HuH-7 (cell line): ENCODE results near the gene SLCO2A1.
"Not testable (repeated sequence)": the region's sequence is repeated elsewhere in the genome, so short reads cannot be mapped to it uniquely, and the experiment has no call there.

Source experiments
- DNase-seq: peaks from one replicate; pipeline ENCODE4 v3.0.0; 2011; ENCODE audit warnings: low spot score

SLCO2A1 gene

DNA sequence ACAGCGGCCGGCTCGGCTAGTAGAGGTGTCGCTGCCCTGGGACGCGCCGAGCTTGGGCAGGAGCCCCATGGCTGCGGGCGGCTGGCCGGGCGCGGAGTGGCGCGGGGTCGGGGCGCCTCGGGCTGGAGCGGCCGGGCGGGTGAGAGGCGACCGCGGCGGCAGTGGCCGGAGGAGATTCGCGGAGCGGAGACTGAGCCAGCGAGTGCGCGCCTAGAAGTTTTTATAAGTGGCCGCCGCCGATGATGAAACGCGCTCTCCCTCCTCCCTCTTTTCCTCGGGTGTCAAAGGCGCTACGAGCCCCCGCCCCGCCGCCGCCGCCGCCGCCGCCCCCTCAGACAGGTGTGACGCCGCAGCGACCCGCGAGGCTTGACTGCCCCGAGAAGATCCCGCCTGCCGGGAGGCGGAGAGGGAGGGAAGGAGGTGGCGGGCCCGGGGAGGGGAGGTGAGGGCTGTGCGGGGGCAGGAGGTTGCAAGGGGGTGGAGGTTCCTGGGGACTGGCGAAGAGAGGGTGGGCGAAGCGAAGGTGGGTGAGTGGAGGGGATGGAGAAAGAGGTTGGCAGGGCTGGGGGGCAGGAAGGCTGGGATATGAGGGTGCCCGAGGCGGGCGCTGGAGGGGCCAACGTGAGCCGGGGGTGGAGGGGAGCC lies at the start of gene SLCO2A1:
Gene SLCO2A1, minus strand, starts transcription at position 192 of the 645 bp plus-strand sequence. Its CDS starts 123 bp downstream, at position 69.
- DNase-seq: peak; percentile 56

DNA sequence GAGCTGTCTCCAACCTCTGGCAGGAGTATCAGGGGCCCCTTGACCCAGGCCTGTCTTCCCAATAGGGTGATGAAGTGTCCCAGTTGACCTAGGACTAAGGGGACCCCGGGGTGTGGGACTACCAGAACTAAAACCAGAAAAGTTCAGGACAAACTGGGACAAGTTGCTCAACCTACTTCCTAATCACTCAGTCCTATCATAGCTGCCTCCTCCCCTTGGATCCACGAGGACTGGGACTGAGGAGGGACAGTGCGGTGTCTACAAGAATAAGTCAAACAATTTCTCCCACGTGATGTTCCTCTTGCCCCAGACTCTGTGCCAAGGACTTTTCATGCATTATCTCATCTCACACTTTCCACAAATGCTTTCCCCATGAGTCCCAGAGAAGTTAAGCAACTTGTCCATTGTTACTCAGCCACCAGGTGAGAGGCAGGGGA lies 49.4 kb upstream of the SLCO2A1 start:
- no peak for DNase-seq

DNA sequence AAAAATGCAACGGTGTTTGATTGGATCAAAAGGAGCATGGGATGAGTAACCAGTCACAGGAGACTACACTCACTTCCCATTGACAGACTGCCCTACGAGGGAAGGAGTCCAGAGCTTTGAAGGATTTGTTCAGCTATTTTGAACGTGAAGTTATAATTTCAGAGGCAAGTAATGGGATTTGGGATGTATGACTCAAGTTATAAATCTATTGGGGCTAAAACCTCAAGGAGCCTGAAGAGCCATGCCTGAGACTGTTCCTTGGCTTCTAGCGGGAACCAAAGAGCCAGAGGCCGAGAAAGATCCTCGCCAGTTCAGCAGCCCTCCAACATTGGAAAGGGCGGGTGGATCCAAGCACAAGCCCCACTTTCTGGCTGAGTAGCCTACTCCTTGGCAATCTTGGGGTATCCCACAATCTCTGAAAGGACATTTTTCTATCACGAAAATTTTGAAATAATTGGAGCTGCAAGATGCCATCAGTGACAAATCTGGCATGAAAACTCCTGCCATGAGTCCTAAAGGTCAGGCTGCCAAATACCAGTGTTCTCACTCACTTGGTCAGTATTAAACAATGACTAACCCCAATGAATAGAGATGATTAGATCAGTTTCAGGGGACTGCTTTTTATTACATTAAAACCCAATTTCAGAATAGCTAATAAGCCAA lies 48.6 kb upstream of the SLCO2A1 start:
- DNase-seq: no peak

DNA sequence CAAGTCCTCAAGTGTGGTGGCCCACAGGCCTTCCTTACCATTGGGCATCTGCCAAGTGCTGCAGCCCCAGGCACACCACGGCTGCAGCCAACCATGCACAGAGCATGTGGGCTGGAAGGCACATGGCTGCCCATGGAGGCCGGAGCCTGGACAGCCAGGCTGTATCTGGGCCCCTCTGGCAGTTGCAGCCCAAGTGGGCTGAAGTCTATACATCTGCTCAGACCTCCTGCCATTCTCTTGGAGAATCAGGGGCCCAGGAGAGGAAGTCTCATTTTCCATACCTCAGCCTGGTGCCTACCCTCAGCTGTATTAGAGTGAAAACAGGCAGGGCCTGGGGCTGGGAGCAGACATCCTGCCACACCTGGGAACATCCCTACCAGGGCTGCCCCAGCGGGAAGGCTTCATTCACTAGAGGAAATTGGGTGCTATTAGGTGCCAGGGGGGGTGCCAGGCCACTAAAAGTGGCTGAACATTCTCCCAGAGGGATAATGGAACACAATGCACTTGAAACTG lies 48.0 kb upstream of the SLCO2A1 start:
- no peak for DNase-seq

DNA sequence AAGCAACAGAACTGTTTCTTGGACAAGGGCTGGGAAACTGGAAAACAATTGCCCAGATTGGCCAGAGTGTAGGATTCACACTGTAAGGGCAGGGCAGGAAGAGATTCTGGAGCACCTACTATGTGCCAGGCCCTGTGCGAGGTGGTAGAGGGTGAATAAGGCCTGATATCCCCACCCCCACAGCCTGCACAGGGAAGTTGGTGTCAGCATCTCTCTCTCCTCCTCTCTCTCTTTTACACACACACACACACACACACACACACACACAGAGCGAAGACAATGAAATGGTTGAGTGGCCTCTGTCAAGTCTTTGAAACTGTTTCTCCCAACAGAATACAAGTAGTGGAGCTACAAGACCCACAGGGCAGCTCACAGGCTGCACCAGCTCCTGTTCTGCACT lies 47.1 kb upstream of the SLCO2A1 start:
- no peak for DNase-seq

DNA sequence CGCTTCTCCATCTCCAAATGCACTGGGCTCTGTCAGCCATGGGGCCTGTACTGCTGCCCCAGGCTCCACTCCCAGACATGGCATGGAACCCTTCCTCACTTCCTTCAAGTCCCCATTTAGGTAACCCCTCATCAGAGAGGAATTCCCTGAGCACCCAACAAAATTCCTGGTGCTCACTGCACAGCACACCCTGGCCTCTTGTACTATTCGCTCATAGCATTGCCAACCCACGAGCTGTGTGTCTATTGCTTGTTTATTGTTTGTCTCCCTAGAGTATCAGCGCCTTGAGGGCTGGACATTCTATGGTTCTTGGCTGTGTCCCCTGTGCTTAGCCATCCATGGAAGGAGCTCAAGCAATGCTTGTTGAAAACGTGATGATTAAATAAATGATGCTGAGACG lies 46.1 kb upstream of the SLCO2A1 start:
- DNase-seq: no peak

DNA sequence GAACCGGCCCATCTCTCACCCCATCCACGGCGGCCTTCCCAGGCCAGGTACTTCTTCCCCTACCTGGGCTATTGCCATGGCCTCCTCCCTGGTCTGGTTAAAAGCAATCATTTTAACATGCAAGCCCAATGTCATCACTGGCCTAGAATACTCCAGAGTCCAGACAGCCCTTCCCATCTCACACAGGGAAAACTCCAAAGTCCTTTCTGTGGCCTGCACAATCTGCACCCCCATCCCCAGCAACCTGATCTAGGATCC lies 45.8 kb upstream of the SLCO2A1 start:
- no peak for DNase-seq

DNA sequence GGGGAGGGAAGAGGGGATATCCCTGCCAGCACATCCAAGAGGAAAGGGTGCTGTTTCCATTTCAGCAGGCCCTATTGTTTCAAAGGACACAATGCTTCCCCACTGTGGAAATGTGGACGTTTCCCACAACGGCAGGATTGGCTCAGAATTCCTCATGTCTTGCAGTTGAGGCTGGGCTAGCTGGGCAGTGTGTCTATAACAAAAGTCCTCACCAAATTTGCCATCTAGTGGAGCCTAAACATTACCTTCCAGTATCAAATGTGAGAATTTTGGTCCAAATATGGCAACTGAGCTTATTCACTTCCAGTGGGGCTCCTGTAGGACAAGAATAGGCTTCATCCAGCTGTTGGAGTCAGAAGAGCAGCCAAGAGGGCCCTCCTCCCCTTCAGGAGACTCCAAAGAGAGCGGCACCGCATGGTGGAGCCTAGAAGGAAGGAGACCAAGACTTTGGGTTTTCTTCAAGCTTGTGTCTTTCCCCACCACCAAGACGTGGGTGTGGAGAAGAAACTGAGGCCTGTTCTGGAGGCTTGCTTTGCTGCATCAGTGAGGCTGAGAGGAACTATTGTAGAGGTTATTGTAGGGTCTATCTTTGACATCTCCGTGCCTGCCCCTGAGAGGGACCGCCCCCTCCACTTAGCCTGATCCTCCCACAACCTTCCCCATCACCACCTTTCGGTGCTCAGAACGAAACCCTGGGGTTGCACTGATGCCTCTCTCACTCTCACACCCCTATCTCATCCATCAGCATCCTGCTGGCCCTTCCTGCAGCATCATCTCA lies 45.3 kb upstream of the SLCO2A1 start:
- no peak for DNase-seq

DNA sequence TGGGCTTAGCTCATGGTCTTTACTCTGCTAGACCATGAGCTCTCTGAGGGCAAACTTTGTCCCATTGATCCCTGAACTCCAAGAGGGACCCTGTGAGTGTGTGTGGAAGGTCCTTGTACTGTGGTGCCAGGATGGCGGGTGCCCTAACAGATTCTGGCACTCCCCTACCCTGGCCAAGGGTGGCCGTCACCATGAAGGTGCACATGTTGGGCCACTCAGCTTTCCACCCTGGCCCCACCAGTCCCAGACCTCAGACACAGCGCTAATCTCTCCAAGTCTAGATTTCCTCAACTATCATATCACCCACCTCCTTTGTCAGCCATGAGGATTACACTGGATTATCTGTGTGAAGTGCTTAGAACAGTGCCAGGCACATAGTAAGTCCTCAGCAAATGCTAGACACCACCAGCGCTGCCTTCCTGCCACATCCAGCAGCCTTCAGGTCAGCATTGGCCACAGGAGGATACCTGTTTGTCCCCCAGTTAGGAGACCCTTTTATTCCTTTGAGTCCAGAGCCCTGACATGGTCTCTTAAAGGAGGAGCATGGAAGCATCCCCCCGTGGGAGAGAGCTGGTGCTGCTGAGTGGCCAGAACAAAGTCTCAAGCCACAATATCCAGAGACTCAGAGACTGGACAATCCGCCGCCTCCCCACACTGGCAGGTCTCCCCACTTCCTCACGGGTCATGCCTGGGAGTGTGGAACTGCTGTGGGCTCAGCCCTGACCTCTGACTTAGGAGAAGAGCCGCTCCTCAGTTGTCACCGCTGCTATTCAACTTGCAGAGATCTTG lies 44.5 kb upstream of the SLCO2A1 start:
- DNase-seq: no peak

DNA sequence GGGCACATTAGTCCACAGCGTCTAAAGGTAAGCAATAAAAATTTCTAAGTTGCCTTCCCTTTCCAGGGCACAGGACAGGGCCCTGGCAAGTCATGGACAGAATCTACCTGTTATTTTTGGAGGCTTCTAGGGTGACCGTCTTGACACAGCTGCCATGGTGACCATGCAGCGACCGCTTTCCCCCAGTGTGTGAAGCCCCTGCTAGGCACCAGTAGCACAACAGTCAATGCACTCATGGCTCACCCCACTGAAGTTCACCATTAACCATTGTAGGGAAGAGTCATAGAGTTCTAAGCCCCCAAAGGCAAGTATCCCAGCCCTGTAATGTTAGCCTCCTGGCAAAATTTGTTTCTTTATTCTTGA lies 43.8 kb upstream of the SLCO2A1 start:
- no peak for DNase-seq

DNA sequence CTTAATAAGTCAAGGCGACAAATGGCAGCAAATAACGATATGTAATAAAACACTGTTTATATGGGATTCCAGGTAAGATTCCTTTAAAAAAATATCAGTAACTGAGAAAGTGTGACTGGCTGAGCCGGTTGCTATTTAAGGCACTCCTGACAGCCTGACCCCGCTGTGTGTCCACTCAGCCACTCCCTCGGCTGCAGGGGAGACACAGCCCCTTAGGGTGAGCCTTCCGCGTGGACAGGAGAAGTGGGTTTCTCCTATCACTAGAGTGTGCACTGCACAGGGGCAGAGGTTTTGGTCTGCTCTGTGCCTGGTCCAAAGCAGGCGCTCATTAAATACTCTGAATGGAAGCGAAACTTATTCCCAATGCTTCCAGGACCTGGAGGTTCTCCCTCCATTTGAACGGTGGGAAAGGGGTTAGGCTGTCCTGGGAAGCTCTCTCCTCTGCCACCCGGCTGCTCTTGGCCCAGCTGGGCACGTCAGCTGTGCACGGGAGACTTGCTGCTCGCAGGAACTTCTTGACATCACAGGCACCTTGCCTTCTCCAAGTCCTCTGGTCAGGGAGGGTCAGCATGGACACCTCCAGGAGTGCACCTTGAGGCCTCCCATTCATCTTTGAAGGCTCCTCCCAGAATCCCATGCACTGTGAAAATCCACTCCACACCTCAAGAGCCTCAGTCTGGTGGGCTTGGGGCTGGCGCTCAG lies 43.3 kb upstream of the SLCO2A1 start:
- no peak for DNase-seq

DNA sequence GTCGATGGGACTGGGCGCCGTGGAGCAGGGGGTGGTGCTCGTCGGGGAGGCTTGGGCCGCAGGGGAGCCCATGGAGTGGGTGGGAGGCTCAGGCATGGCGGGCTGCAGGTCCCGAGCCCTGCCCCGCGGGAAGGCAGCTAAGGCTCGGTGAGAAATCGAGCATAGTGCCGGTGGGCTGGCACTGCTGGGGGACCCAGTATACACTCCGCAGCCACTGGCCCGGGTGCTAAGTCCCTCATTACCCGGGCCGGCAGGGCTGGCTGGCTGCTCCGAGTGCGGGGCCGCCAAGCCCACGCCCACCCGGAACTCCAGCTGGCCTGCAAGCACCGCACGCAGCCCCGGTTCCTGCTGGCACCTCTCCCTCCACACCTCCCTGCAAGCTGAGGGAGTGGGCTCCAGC lies 40.6 kb upstream of the SLCO2A1 start:
- not testable (repeated sequence) for DNase-seq

DNA sequence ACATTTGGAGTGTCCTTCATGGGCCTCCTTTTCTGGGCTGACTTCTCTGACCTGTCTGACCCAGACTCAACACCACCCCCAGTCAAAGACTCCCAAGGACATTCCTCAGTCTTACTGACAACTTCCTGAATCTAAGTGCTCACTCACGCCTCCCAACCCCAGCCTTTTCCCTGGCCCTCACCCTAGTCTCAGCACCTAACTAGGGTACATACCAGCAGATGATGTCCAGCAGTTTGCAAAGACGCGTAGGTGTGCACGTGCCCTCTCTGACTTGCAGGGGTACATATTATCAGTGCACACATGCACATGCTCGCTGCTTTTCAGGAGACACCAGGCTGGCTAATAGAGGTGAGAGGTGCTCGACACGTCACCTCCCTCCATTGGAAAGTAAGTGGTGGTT lies 38.7 kb upstream of the SLCO2A1 start:
- no peak for DNase-seq

DNA sequence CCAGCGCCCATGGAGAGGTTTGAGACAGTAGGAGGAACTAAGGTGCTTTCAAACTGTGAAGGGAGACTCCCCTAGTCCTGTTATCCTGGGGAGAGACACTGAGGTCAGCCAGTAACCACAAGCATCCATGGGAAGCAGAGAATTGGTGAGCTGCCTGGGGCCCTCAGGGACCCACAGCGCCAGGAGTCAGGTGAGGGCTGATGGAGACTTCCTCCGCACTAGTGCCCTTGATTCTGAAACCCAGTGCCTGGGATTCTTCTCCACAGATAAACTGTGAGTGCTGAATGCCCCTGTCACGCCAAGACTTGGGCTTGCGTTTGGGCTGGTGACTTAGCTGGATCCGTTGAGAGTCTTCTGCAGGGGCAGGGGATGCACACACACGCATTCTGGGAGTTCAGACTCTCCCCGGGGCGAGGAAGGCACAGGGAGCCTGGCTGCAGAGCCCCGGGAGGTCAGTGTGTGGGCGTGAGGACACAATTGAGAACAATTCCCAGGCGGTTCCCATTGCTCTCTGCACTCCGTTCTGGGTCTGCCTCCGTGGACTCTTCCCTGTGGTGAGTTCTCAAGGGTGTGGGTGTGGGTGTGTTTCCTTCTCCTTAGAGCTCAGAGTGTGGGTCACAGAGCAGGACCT lies 37.9 kb upstream of the SLCO2A1 start:
- no peak for DNase-seq

DNA sequence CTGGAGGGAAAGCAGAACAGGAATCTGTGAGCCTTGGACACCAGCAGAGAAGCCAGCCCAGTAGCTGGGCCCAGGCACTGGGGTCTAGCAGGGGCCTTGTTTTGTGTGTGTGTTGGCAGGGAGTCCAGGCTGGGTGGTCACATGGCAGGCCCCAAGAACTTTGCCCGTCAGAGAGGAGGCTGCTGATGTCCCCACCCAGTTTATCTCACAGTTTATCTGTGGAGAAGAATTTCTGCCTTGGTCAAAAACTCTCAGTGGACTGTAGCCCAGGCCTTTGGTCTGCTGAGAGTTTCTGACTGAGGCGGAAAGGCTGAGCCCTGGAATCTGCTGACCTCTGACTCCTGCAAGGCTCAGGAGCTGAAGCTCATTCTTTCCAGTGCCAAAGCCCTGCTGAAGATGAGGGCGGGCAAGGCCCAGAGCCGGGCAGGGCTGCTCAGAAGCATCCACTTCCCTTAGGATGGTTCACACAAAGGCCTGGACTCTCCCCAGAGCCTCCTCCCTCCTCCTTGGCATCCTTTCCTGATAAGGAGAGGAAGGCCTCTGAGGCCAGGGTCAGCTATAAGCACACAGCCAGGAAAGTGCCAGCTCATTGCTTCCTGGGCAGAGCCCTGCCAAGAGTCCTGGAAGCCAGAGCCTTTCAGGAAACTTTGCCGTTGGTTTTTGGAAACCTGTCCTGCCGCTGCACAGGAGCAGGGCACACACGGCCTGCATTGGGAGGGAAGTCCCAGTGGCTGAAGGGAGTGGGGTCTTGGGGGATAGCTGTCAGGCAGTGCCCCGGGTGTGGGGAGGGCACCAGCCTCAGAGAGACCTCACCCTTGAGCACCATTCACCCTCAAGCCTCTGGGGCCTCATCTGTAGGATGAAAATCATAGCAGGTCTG lies 37.2 kb upstream of the SLCO2A1 start:
- no peak for DNase-seq

DNA sequence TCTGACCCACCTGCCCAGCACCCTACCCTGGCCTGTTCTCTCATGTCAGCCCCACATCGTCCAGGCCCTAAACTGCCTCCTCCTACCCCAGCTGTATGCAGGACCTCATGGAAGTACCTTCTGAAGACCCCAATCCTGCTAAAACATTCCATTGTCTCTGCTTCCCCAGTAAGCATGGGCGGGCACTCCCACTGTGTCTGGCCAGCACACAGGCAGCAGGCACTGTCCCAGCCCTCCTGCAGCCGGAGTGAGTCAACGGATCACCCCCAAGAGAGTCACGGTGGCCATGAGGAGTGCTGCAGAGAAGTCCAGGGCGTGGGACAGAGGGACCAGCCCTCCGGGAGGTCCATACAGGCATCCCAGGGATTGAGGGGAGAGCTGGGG lies 36.4 kb upstream of the SLCO2A1 start:
- DNase-seq: no peak

DNA sequence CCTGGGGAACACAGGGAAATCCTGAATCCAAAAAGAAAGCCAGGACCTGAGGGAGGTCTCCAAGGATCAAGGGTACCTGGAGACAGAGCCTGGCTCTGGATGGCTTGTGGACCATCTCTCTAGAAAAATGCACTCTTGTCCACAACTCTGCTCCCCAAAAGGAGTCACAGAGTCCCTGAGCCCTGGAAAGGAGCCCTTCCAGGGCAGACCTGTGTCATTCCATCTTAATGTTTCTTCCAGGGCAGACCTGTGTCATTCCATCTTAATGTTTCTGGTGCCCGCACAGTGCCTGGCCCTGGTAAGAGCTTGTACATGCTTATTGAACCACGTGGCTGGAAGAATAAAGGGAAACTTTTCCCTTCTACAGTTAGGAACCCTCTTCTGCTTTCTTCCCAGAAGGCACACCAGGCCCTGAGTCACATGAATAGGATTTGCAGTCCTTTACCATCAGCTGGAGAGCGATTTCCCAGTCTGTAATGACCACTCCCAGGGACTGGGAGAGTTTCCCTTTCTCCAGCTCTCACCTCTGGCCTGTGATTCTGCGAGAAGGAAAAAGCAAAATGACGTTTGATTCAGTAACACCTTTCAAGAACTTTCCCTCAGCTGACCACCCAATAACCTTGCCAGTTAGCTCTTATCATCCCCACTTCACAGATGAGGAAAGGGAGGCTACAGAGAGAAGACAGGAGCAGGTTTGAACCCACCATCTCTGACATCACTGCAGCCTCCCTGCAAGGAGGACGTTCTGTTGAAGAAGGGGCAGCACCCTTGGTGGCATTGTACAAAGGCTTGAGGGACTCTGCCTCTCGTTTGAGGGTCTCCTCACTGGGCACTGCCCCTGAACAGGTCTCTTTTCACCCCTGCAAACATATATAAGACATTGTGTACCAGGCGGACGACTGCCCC lies 35.8 kb upstream of the SLCO2A1 start:
- DNase-seq: no peak

DNA sequence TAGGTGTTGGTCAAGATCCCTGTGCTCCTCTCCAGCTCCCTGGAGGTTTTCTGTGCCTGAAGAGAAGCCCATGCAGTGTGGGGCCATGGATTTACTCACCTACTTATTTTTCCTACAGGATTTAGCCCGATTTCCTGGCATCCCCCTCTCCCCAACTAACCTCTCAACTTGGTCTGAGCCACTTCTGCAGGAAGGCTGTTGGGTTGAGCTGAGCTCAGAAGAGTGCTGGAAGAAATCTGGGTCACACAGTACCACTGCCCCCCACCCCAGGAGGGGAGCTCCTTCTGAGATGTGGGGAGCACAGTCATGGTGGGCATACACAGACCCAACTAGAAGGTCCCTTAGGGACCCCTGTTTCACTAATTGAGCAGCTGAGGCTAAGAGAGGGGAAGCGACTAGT lies 34.4 kb upstream of the SLCO2A1 start:
- no peak for DNase-seq

DNA sequence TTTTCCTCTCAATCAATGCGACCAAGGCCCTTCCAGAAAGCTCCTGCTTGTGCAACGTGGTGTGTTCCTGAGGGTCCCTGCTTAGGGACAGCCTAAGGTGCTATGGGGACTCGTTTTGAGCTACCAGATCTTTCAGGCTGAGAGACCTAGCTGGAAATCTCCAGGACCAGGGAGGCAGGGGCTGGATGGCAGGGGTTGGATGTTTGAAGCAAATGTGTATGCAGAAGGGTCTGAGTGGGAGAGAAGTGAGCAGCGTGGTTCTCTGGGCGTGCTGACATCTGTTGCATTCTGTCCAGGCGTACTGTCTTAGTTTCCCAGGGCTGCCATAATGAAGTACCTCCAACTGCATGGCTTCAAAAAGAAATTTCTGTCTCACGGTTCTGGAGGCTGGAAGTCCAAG lies 31.7 kb upstream of the SLCO2A1 start:
- DNase-seq: no peak
